Stimulated activated CD8-positive, alpha-beta memory T cell treated with anti-CD3 and anti-CD28 coated beads, Interleukin-4, amount 100 ng/mL, for 24 hours (primary cell): ENCODE measurements around the gene FAM149A.

Experiments
- DNase-seq: peaks from one replicate; pipeline ENCODE4 v3.0.0-alpha.2; 2020; ENCODE audit warnings: low read depth

The FAM149A gene

GRCh38 chr4:186104114-186104889, at the start of gene FAM149A:
TSS of gene FAM149A (plus strand) at chr4:186104704.
- DNase-seq = peak; percentile 21

GRCh38 chr4:186058253-186058979, 46.1 kb upstream of the FAM149A start:
- no peak for DNase-seq

GRCh38 chr4:186058980-186059316, 45.6 kb upstream of the FAM149A start:
- DNase-seq = no peak

- DNase-seq = no peak
Measured at GRCh38 chr4:186061921-186062320, 42.6 kb upstream of the FAM149A start.

- no peak for DNase-seq
Measured at GRCh38 chr4:186067757-186068385, 36.6 kb upstream of the FAM149A start.

GRCh38 chr4:186068581-186069348, 35.7 kb upstream of the FAM149A start, which contains the start of gene TLR3:
TSS of gene TLR3 (plus strand) at chr4:186069156. CDS start at chr4:186076620, 7,464 bp downstream.
- DNase-seq = no peak

GRCh38 chr4:186069729-186070128, 34.8 kb upstream of the FAM149A start:
- no peak for DNase-seq

- DNase-seq = no peak
Measured at GRCh38 chr4:186072516-186072915, 32.0 kb upstream of the FAM149A start.

- DNase-seq = no peak
Measured at GRCh38 chr4:186074189-186074588, 30.3 kb upstream of the FAM149A start.

GRCh38 chr4:186078981-186079638, 25.4 kb upstream of the FAM149A start:
- DNase-seq = no peak

- DNase-seq = no peak
Measured at GRCh38 chr4:186079694-186080093, 24.8 kb upstream of the FAM149A start.

GRCh38 chr4:186081202-186081807, 23.2 kb upstream of the FAM149A start:
- no peak for DNase-seq

- DNase-seq = no peak
Measured at GRCh38 chr4:186082221-186082620, 22.3 kb upstream of the FAM149A start.

- DNase-seq = no peak
Measured at GRCh38 chr4:186088523-186088922, 16.0 kb upstream of the FAM149A start.

- no peak for DNase-seq
Measured at GRCh38 chr4:186092296-186092695, 12.2 kb upstream of the FAM149A start.

GRCh38 chr4:186095406-186095805, 9.1 kb upstream of the FAM149A start:
- DNase-seq = no peak

- no peak for DNase-seq
Measured at GRCh38 chr4:186096681-186097165, 7.8 kb upstream of the FAM149A start.

GRCh38 chr4:186097386-186097785, 7.1 kb upstream of the FAM149A start:
- DNase-seq = no peak

GRCh38 chr4:186102931-186103330, 1.6 kb upstream of the FAM149A start:
- no peak for DNase-seq

- no peak for DNase-seq
Measured at GRCh38 chr4:186104890-186105646, 564 bp downstream of the FAM149A start.
